Neural cell (in vitro differentiated cells): ENCODE results near the gene CHRM4.

Experiments used
- CTCF ChIP-seq: fragments of 450-650 bp; IDR thresholded peaks from 2 replicates; pipeline ENCODE4 v1.5.1; 2014; ENCODE audit warnings: antibody characterized with exemption, mild to moderate bottlenecking, moderate library complexity; ENCODE audit not compliant: poor library complexity, severe bottlenecking
- EP300 ChIP-seq: fragments of 450-650 bp; conservative IDR thresholded peaks from 2 replicates; pipeline ENCODE4 v1.6.1; 2014; ENCODE audit warnings: antibody characterized with exemption, mild to moderate bottlenecking, moderate library complexity; ENCODE audit not compliant: poor library complexity, severe bottlenecking
- EZH2 ChIP-seq: fragments of 200-600, 300-800 bp; shearing (Covaris generic), sonication (generic); IDR thresholded peaks from 2 replicates; pipeline ENCODE4 v1.6.1; 2014; ENCODE audit warnings: antibody characterized with exemption, low read length, borderline replicate concordance, mild to moderate bottlenecking; ENCODE audit not compliant: insufficient read depth, poor library complexity, severe bottlenecking
- MXI1 ChIP-seq: fragments of 450-650 bp; conservative IDR thresholded peaks from 2 replicates; pipeline ENCODE4 v1.6.1; 2014; ENCODE audit warnings: antibody characterized with exemption, mild to moderate bottlenecking; ENCODE audit not compliant: poor library complexity, severe bottlenecking
- POLR2AphosphoS5 ChIP-seq: IDR thresholded peaks from 2 replicates; pipeline ENCODE4 v1.6.1; 2012

- TF ChIP-seq CTCF (no peak), POLR2AphosphoS5 (no peak), EZH2 (no peak), EP300 (no peak), MXI1 (no peak)
Observed at GRCh38 chr11:46375392-46376101, 16.0 kb downstream of the CHRM4 start.
